Mesenchymal stem cell (in vitro differentiated cells and primary cell): ENCODE measurements around the gene ATG7.

Experiments used
- DNase-seq: peaks from one replicate; pipeline ENCODE4 v3.0.0-alpha.2; 2013
- H2AFZ ChIP-seq: one replicate; pipeline ENCODE4 v1.6.1; 2013; ENCODE audit warnings: low read depth, mild to moderate bottlenecking, control low read depth, inconsistent platforms, low read length, moderate library complexity
- H2AK5ac ChIP-seq: 2 replicates; pipeline ENCODE4 v1.6.1; 2013; ENCODE audit warnings: low read length, moderate library complexity, mild to moderate bottlenecking, inconsistent platforms; ENCODE audit not compliant: severe bottlenecking
- H2BK120ac ChIP-seq: one replicate; pipeline ENCODE4 v1.6.1; 2013; ENCODE audit warnings: low read depth, mild to moderate bottlenecking, inconsistent platforms, low read length, moderate library complexity
- H2BK12ac ChIP-seq, 2 experiments: one replicate each; pipeline ENCODE4 v1.6.1; 2013; ENCODE audit warnings: inconsistent platforms in 2 of 2, low read length in 2 of 2, mild to moderate bottlenecking in 2 of 2, moderate library complexity in 2 of 2, control low read depth in 1 of 2
- H2BK15ac ChIP-seq: one replicate; pipeline ENCODE4 v1.6.1; 2013; ENCODE audit warnings: mild to moderate bottlenecking, low read depth, inconsistent platforms; ENCODE audit not compliant: poor library complexity, severe bottlenecking
- H2BK5ac ChIP-seq: 2 replicates; pipeline ENCODE4 v1.6.1; 2013; ENCODE audit warnings: low read depth, mild to moderate bottlenecking, low read length, control low read depth, inconsistent platforms; ENCODE audit not compliant: poor library complexity, severe bottlenecking
- H3K14ac ChIP-seq, 2 experiments: one replicate each; pipeline ENCODE4 v1.6.1; 2013; ENCODE audit warnings: inconsistent platforms in 2 of 2, low read length in 2 of 2, control low read depth in 1 of 2, mild to moderate bottlenecking in 1 of 2, moderate library complexity in 1 of 2
- H3K18ac ChIP-seq, 2 experiments: one replicate each; pipeline ENCODE4 v1.6.1; 2013; ENCODE audit warnings: inconsistent platforms in 2 of 2, low read length in 2 of 2, control low read depth in 1 of 2, low read depth in 1 of 2, mild to moderate bottlenecking in 1 of 2
- H3K23ac ChIP-seq, 2 experiments: one replicate each; pipeline ENCODE4 v1.6.1; 2013; ENCODE audit warnings: inconsistent platforms in 2 of 2, low read length in 2 of 2, mild to moderate bottlenecking in 2 of 2, moderate library complexity in 2 of 2, control low read depth in 1 of 2
- H3K27ac ChIP-seq: 2 replicates; pipeline ENCODE4 v1.5.1; 2013; ENCODE audit warnings: mild to moderate bottlenecking, moderate library complexity, low read length, control low read depth, inconsistent platforms; ENCODE audit not compliant: poor library complexity, severe bottlenecking
- H3K27me3 ChIP-seq, 2 experiments: 2 replicates each; pipeline versions ENCODE4 v1.6.1 to v1.7.0; 2013; ENCODE audit warnings: low read length in 2 of 2, mild to moderate bottlenecking in 2 of 2, moderate library complexity in 2 of 2, control low read depth in 1 of 2, inconsistent platforms in 1 of 2; ENCODE audit not compliant: control insufficient read depth in 1 of 2, insufficient read depth in 1 of 2
- H3K36me3 ChIP-seq, 2 experiments: 2 replicates each; pipeline versions ENCODE4 v1.6.1 to v1.7.0; 2013; ENCODE audit warnings: low read length in 2 of 2, control low read depth in 1 of 2, inconsistent platforms in 1 of 2, low read depth in 1 of 2, mild to moderate bottlenecking in 1 of 2; ENCODE audit not compliant: insufficient read depth in 2 of 2, control insufficient read depth in 1 of 2
- H3K4ac ChIP-seq, 2 experiments: one replicate each; pipeline ENCODE4 v1.6.1; 2013; ENCODE audit warnings: inconsistent platforms in 2 of 2, low read length in 2 of 2, mild to moderate bottlenecking in 2 of 2, moderate library complexity in 2 of 2, control low read depth in 1 of 2, low read depth in 1 of 2
- H3K4me1 ChIP-seq: 2 replicates; pipeline ENCODE4 v1.6.1; 2013; ENCODE audit warnings: low read depth, low read length, control low read depth; ENCODE audit not compliant: control insufficient read depth, insufficient read depth
- H3K4me2 ChIP-seq: 2 replicates; pipeline ENCODE4 v1.6.1; 2013; ENCODE audit warnings: low read length, mild to moderate bottlenecking, inconsistent platforms; ENCODE audit not compliant: poor library complexity, severe bottlenecking
- H3K4me3 ChIP-seq, 2 experiments: 2 replicates each; pipeline versions ENCODE4 v1.5.1 to v1.7.0; 2013; ENCODE audit warnings: low read length in 2 of 2, mild to moderate bottlenecking in 2 of 2, control low read depth in 1 of 2, low read depth in 1 of 2; ENCODE audit not compliant: insufficient read depth in 1 of 2
- H3K79me1 ChIP-seq: replicated peaks from 2 replicates; pipeline ENCODE4 v1.6.1; 2013; ENCODE audit warnings: mild to moderate bottlenecking, control low read depth, low read length, inconsistent platforms; ENCODE audit not compliant: poor library complexity, severe bottlenecking
- H3K9ac ChIP-seq: 2 replicates; pipeline ENCODE4 v1.7.0; 2013; ENCODE audit warnings: mild to moderate bottlenecking, low read length, moderate library complexity
- H3K9me3 ChIP-seq: 2 replicates; pipeline ENCODE4 v1.7.0; 2013; ENCODE audit warnings: mild to moderate bottlenecking, low read length; ENCODE audit not compliant: control insufficient read depth
- H4K8ac ChIP-seq: one replicate; pipeline ENCODE4 v1.6.1; 2013; ENCODE audit warnings: inconsistent platforms, mild to moderate bottlenecking, low read length, moderate library complexity
- H4K91ac ChIP-seq: one replicate; pipeline ENCODE4 v1.6.1; 2013; ENCODE audit warnings: mild to moderate bottlenecking, low read length, inconsistent platforms
- WGBS: methylation state at CpG from one replicate; pipeline ENCODE4 v1.1.7; 2013; ENCODE audit warnings: mixed read lengths; 5-methylcytosine and 5-hydroxymethylcytosine counted together

ATG7 gene

DNA sequence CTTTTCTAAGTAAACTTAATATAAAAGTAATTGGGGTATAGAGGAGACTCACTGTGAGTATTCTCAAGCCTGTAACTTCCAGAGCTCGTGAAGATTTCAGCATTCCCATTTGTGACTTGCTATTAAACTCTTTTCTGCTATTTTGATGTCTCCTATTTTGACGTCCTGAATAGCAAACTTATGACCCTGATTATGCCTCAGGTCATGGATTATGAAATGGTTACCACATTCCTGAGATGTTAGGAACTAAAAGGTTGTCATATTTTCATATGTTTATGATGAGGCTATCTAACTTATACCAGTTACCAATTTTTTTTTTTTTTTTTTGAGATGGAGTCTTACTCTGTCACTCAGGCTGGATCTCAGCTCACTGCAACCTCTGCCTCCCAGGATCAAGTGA, 105.5 kb downstream of the ATG7 start:
- no peak overlapping the region for H3K27ac ChIP-seq
- no peaks in the 10 kb centered on the region for H3K9me3 ChIP-seq
- H3K23ac ChIP-seq: no peak overlapping the region
- no peak overlapping the region for H3K4me2 ChIP-seq
- no peak overlapping the region for H2BK15ac ChIP-seq
- no peaks in the 10 kb centered on the region for H3K27me3 ChIP-seq
- H2BK120ac ChIP-seq: no peak overlapping the region
- H3K9ac ChIP-seq: no peak overlapping the region
- DNase-seq: no peak
- H3K18ac ChIP-seq: no peak overlapping the region
- H3K79me1 ChIP-seq: peaks cover 5% of the 10 kb centered on the region
- H3K4ac ChIP-seq: no peak overlapping the region
- no peak overlapping the region for H4K91ac ChIP-seq
- no peak overlapping the region for H2BK5ac ChIP-seq
- H3K4me3 ChIP-seq: no peak overlapping the region
- no peak overlapping the region for H2BK12ac ChIP-seq
- no peak overlapping the region for H2AFZ ChIP-seq
- peaks cover 0 to 20% of the 10 kb centered on the region in 2 experiments for H3K36me3 ChIP-seq
- 100% methylated on average over 1 of the region's 2 CpGs for WGBS
- no peaks in the 10 kb centered on the region for H3K4me1 ChIP-seq
- no peak overlapping the region for H4K8ac ChIP-seq
- no peak overlapping the region for H3K14ac ChIP-seq
- no peak overlapping the region for H2AK5ac ChIP-seq

DNA sequence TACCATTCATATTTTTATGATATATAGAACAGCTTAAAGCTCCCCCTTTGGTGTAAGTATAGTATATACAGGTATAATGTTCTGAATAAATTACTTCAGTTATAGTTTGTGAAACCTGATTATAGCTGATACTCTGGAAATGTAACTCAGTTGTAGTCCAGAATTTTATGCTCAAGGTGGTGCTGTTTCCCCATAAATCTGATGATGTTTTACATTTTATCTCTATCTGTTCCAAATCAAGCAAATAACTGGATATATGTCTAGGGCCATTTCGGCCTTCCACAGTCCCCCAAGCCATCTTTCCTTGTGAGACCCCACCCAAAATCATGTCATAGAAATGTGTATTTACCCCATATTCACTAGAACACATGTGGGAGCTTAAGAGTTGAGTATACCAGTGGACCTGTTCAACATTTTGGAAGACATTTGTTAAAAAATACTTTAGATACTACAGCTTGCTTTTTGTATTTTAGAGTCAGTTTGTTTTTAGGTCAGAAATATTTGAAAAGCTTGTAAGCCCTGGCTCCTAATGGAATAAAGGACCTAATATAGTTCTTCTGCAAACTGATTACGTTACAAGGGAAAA, 107.1 kb downstream of the ATG7 start:
- H2BK5ac ChIP-seq: no peak overlapping the region
- no peaks in the 10 kb centered on the region for H3K27me3 ChIP-seq
- peak overlapping the region; percentile 28 for H3K9ac ChIP-seq
- H2BK120ac ChIP-seq: no peak overlapping the region
- no peak overlapping the region for H3K14ac ChIP-seq
- no peak overlapping the region for H2BK12ac ChIP-seq
- H4K8ac ChIP-seq: no peak overlapping the region
- no peak overlapping the region for H4K91ac ChIP-seq
- H2BK15ac ChIP-seq: no peak overlapping the region
- H3K4me1 ChIP-seq: no peaks in the 10 kb centered on the region
- no peak overlapping the region for H3K4me3 ChIP-seq
- WGBS: 49% methylated on average over 2 of the region's 2 CpGs
- H3K79me1 ChIP-seq: peaks cover 7% of the 10 kb centered on the region
- no peak overlapping the region for H2AK5ac ChIP-seq
- no peaks in the 10 kb centered on the region for H3K9me3 ChIP-seq
- no peak overlapping the region for H3K18ac ChIP-seq
- no peak overlapping the region for H3K27ac ChIP-seq
- no peak overlapping the region for H2AFZ ChIP-seq
- no peak overlapping the region for H3K4me2 ChIP-seq
- DNase-seq: peak; percentile 76
- H3K4ac ChIP-seq: no peak overlapping the region
- peaks cover 0 to 16% of the 10 kb centered on the region in 2 experiments for H3K36me3 ChIP-seq
- no peak overlapping the region for H3K23ac ChIP-seq

DNA sequence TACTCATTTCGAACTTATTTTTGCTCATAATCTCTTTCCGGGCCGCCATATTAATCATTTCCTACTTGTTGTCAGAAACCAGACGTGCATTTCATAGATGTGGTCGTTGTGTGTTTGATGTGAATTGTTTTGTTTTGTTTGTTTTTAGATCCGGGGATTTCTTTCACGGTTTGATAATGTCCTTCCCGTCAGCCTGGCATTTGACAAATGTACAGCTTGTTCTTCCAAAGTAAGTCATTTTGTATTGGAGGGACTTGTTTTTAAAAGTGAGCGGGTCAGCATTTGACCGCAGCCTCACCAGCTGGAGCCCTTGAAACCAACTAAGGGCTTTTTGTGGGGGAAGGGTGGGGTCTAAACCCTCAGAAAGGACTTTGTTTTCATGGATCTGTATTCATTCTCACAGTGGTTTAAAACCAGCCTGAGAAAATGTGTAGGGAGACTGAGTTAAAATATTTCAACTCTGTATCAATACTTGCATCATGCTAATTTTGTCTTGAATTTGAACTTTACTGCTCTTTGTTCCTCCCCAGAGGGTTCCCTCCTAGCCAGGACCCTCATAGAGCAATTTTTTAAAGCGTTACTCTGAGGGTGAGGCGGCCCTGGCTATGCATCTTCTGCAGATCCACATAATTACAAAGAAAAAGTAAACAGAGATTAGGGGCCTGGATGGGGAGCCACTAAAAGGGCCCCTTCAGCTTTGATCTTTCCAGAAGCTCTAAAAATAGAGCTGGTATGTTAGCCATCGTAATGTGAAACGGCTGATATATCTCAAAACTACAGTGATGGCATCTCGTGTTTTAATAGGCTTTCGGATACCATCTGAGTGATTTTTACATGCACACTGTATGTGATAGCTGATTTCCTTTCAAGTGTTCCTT, 107.9 kb downstream of the ATG7 start:
- no peaks in the 10 kb centered on the region for H3K4me1 ChIP-seq
- no peak overlapping the region for H3K4me3 ChIP-seq
- H2BK5ac ChIP-seq: no peak overlapping the region
- peaks cover 0 to 14% of the 10 kb centered on the region in 2 experiments for H3K36me3 ChIP-seq
- H3K27me3 ChIP-seq: no peaks in the 10 kb centered on the region
- H2BK12ac ChIP-seq: no peak overlapping the region
- peak overlapping the region; percentile 28 for H3K9ac ChIP-seq
- H3K9me3 ChIP-seq: no peaks in the 10 kb centered on the region
- H2BK120ac ChIP-seq: no peak overlapping the region
- peak; percentile 68 for DNase-seq
- H2BK15ac ChIP-seq: no peak overlapping the region
- WGBS: 28% methylated on average over 14 of the region's 16 CpGs
- no peak overlapping the region for H3K4me2 ChIP-seq
- H2AFZ ChIP-seq: no peak overlapping the region
- H3K23ac ChIP-seq: no peak overlapping the region
- H4K91ac ChIP-seq: no peak overlapping the region
- peak overlapping the region in 1 of 2 experiments; percentile 78 for H3K4ac ChIP-seq
- H2AK5ac ChIP-seq: peak overlapping the region; percentile 13
- peaks cover 10% of the 10 kb centered on the region for H3K79me1 ChIP-seq
- H4K8ac ChIP-seq: no peak overlapping the region
- H3K14ac ChIP-seq: no peak overlapping the region
- no peak overlapping the region for H3K27ac ChIP-seq
- H3K18ac ChIP-seq: peak overlapping the region in 1 of 2 experiments; percentile 50

DNA sequence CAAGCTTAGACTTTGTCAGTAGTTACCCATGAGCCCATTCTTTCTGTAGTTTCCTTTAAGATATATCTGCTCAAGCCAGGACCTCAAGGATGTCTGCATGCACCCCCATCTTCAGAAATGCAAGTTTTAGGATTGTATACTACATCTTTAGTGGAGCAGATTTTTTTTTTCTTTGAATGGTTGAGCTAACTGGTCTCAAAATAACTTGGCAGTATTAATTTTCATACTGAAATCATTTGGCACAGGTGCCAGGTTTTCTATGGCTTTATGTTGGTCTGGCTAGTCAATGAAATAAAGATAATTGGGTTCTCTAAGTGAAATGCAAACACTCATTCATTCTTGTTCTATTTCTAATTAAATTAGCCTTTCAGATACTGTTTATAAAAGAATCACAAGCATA, 108.9 kb downstream of the ATG7 start:
- peaks cover 10% of the 10 kb centered on the region for H3K79me1 ChIP-seq
- no peak overlapping the region for H3K9ac ChIP-seq
- no peak overlapping the region for H3K23ac ChIP-seq
- H3K27me3 ChIP-seq: no peaks in the 10 kb centered on the region
- H2AK5ac ChIP-seq: no peak overlapping the region
- H2AFZ ChIP-seq: no peak overlapping the region
- no peak overlapping the region for H3K4ac ChIP-seq
- no peak overlapping the region for H2BK15ac ChIP-seq
- H2BK12ac ChIP-seq: no peak overlapping the region
- no peak overlapping the region for H4K91ac ChIP-seq
- H2BK5ac ChIP-seq: no peak overlapping the region
- H3K4me1 ChIP-seq: peaks cover 2% of the 10 kb centered on the region
- H3K9me3 ChIP-seq: no peaks in the 10 kb centered on the region
- no peak overlapping the region for H3K4me2 ChIP-seq
- H3K18ac ChIP-seq: no peak overlapping the region
- no peak overlapping the region for H3K4me3 ChIP-seq
- no peak overlapping the region for H2BK120ac ChIP-seq
- no peak for DNase-seq
- no peak overlapping the region for H3K14ac ChIP-seq
- no peak overlapping the region for H4K8ac ChIP-seq
- peaks cover 0 to 14% of the 10 kb centered on the region in 2 experiments for H3K36me3 ChIP-seq
- no peak overlapping the region for H3K27ac ChIP-seq
